Osteoblast (primary cell): ENCODE data around the gene CEP85L. TPM values are rescaled to one million over a fixed set of nuclear protein-coding genes. Genes with fewer than 3 reads are reported as not detected.

Experiments used
- DNase-seq: peaks from one replicate; pipeline ENCODE4 v3.0.0; 2011; ENCODE audit warnings: low spot score, mixed read lengths; ENCODE audit not compliant: insufficient read length; ENCODE audit errors: missing footprints
- H2AFZ ChIP-seq: 2 replicates; pipeline ENCODE4 v1.6.0; 2011; ENCODE audit warnings: mild to moderate bottlenecking, low read length
- H3K27ac ChIP-seq: 2 replicates; pipeline ENCODE4 v1.5.1; 2011; ENCODE audit warnings: mild to moderate bottlenecking, low read depth, low read length, moderate library complexity
- H3K27me3 ChIP-seq: 2 replicates; pipeline ENCODE4 v1.6.0; 2012; ENCODE audit warnings: mild to moderate bottlenecking, control low read depth, inconsistent platforms, low read length, moderate library complexity; ENCODE audit not compliant: insufficient read depth
- H3K36me3 ChIP-seq: 2 replicates; pipeline ENCODE4 v1.5.1; 2011; ENCODE audit warnings: mild to moderate bottlenecking, low read length, control low read depth, moderate library complexity; ENCODE audit not compliant: insufficient read depth
- H3K4me1 ChIP-seq: 2 replicates; pipeline ENCODE4 v1.5.1; 2011; ENCODE audit warnings: mild to moderate bottlenecking, low read length, control low read depth, moderate library complexity; ENCODE audit not compliant: insufficient read depth
- H3K4me2 ChIP-seq: 2 replicates; pipeline ENCODE4 v1.6.0; 2011; ENCODE audit warnings: mild to moderate bottlenecking, low read length; ENCODE audit not compliant: insufficient read depth
- H3K4me3 ChIP-seq: fragments of 200-600 bp; sonication (generic); 3 replicates; pipeline ENCODE4 v1.5.1; 2012; ENCODE audit warnings: mild to moderate bottlenecking, low read length, inconsistent platforms; ENCODE audit not compliant: insufficient read depth
- H3K79me2 ChIP-seq: 2 replicates; pipeline ENCODE4 v1.6.0; 2012; ENCODE audit warnings: mild to moderate bottlenecking, low read length, control low read depth, inconsistent platforms; ENCODE audit not compliant: insufficient read depth
- H3K9me3 ChIP-seq: 2 replicates; pipeline ENCODE4 v1.5.1; 2011; ENCODE audit warnings: low read depth, low read length, control low read depth
- H4K20me1 ChIP-seq: 2 replicates; pipeline ENCODE4 v1.6.0; 2012; ENCODE audit warnings: mild to moderate bottlenecking, low read length, control low read depth; ENCODE audit not compliant: insufficient read depth
- total RNA-seq: library from RNA; depleted of rRNA; stranded (reverse); fragments of >200 nt; gene quantifications from 2 replicates; pipeline ENCODE4 v1.2.3, GENCODE V29; 2012
- TF ChIP-seq, protein P1 (sequence below): IDR thresholded peaks from 2 replicates; pipeline ENCODE4 v1.5.1; 2011; ENCODE audit warnings: mild to moderate bottlenecking, low read depth, low read length, moderate library complexity; ENCODE audit errors: extremely low read depth

CEP85L gene
- total RNA-seq, 1 donor, result 15.2 TPM

DNA sequence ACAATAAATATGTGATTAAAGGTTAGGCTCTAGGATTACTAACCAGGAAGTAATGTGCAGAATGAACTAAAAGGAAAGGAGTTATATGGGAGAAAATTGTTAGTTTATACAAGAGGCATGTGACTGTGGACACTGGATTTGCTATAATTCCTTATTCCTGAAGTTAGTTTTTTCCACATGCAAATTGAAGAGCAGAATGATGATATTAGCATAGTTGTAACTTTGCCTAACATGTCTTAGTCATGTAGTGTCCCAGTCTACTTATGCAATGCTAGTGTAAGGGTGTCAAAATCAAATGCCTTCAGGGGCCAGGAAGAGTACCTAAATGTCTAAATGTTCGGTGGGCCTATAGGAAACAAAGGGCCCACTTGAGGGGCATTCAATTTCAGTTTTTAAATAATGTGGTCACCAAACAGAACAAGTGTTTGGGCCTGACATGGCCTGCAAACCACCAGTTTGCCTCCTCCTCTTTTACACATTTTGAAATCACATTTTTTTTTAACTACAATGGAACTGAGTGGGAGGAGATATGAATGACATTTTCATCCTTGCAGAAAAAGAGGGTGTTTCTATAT is 28.0 kb upstream of the CEP85L start:
- DNase-seq, result no peak
- Histone ChIP-seq H2AFZ (no peak overlapping the region), H3K27me3 (no peaks in the 10 kb centered on the region), H3K4me1 (peaks cover 11% of the 10 kb centered on the region), H3K4me2 (peak overlapping the region; percentile 21), H3K27ac (peak overlapping the region; percentile 8), H3K4me3 (no peak overlapping the region), H3K79me2 (no peaks in the 10 kb centered on the region), H3K9me3 (no peaks in the 10 kb centered on the region), H3K36me3 (no peaks in the 10 kb centered on the region), H4K20me1 (no peaks in the 10 kb centered on the region)
- TF ChIP-seq, protein P1, sequence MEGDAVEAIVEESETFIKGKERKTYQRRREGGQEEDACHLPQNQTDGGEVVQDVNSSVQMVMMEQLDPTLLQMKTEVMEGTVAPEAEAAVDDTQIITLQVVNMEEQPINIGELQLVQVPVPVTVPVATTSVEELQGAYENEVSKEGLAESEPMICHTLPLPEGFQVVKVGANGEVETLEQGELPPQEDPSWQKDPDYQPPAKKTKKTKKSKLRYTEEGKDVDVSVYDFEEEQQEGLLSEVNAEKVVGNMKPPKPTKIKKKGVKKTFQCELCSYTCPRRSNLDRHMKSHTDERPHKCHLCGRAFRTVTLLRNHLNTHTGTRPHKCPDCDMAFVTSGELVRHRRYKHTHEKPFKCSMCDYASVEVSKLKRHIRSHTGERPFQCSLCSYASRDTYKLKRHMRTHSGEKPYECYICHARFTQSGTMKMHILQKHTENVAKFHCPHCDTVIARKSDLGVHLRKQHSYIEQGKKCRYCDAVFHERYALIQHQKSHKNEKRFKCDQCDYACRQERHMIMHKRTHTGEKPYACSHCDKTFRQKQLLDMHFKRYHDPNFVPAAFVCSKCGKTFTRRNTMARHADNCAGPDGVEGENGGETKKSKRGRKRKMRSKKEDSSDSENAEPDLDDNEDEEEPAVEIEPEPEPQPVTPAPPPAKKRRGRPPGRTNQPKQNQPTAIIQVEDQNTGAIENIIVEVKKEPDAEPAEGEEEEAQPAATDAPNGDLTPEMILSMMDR, result no peak

DNA sequence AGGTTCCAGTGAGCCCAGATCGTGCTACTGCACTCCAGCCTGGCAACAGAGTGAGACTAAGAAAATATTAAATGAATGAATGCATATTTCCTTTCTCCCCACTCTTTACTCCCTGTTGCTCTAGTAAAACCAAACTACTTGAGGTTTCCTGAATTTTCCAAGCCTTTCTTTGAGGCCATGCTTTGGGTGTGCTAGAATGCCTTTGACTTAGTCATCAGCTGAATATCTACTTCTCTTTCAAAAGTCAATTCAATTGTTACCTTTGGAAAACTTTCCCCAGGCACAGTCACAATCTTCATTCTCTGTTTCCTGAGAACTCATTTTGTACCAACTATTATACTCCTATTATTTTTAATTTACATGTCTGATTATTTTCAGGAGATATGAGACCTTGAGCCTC is 27.5 kb upstream of the CEP85L start:
- Histone ChIP-seq H3K27ac (peak overlapping the region; percentile 8), H3K4me2 (no peak overlapping the region), H3K36me3 (no peaks in the 10 kb centered on the region), H3K4me1 (peaks cover 11% of the 10 kb centered on the region), H3K4me3 (no peak overlapping the region), H3K79me2 (no peaks in the 10 kb centered on the region), H2AFZ (no peak overlapping the region), H3K9me3 (no peaks in the 10 kb centered on the region), H3K27me3 (no peaks in the 10 kb centered on the region), H4K20me1 (no peaks in the 10 kb centered on the region)
- TF ChIP-seq, protein P1, result no peak
- DNase-seq, result no peak

DNA sequence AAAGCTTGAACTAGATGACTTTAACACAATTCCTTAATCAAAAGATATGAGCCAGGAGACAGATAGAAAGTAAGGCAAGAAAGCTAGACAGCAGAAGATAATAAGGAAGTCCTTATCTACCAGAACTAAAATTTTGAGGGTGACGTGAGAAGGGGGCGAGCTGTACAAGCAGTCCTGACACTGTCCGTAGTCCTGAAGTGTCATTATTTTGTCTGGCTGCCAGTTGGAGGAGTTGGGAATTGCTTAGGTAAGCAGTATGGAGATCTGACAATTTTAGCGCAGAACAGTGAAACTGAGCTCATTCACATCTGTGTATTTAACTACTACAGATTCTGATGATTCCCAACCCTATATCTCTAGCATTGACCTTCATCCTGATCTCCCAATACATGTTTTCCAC is 25.8 kb upstream of the CEP85L start:
- no peak for DNase-seq
- TF ChIP-seq, protein P1, result no peak

DNA sequence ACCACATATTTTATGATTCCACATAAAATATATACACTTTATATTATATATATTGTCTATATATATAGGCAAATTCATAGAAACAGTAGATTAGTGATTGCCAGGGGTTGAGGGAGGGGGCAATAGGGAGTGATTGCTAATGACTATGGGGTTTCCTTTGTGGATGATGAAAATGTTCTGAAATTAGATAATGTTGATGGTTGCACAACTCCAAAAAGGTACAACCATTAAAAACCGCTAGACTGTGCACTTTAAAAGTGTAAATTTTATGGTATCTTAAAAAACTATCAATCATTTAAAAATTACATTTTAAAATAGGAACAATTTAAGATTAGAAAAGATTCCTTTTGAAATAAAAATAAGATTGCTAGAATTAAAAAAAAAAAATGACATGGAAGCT is 23.8 kb upstream of the CEP85L start:
- Histone ChIP-seq H3K27ac (no peak overlapping the region), H3K9me3 (no peaks in the 10 kb centered on the region), H3K27me3 (no peaks in the 10 kb centered on the region), H2AFZ (no peak overlapping the region), H3K36me3 (no peaks in the 10 kb centered on the region), H3K4me2 (no peak overlapping the region), H3K4me1 (peaks cover 11% of the 10 kb centered on the region), H4K20me1 (no peaks in the 10 kb centered on the region), H3K4me3 (no peak overlapping the region), H3K79me2 (no peaks in the 10 kb centered on the region)
- TF ChIP-seq, protein P1, result no peak
- no peak for DNase-seq

More for the DNA sequence above, 25.8 kb upstream of the CEP85L start:
- Histone ChIP-seq H3K4me2 (no peak overlapping the region), H3K27me3 (no peaks in the 10 kb centered on the region), H3K4me1 (peaks cover 11% of the 10 kb centered on the region), H3K4me3 (no peak overlapping the region), H3K27ac (no peak overlapping the region), H3K36me3 (no peaks in the 10 kb centered on the region), H3K9me3 (no peaks in the 10 kb centered on the region), H3K79me2 (no peaks in the 10 kb centered on the region), H4K20me1 (no peaks in the 10 kb centered on the region), H2AFZ (no peak overlapping the region)
